ENCODE measurements around the gene ABCA1.

The ABCA1 gene

DNA sequence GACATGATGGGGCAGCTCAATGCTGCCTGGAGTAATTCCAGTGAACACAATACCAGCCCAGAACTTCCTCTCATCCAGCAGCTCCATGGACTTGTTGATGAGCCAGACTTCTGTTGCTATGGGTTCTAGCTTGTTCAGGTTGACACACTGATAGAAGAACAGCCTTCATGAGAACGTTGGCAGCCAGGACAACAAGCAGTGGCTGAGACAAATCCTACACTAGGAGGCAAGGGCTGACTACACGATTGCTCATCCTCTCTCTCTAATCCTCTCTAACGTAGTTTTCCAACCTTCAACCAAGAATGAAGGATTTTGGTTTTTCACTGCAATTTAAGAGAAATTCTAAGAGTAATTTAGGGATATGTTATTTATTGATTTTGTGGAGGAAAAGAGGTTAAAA is 96.3 kb downstream of the ABCA1 start:
- DNase-seq: no peak

DNA sequence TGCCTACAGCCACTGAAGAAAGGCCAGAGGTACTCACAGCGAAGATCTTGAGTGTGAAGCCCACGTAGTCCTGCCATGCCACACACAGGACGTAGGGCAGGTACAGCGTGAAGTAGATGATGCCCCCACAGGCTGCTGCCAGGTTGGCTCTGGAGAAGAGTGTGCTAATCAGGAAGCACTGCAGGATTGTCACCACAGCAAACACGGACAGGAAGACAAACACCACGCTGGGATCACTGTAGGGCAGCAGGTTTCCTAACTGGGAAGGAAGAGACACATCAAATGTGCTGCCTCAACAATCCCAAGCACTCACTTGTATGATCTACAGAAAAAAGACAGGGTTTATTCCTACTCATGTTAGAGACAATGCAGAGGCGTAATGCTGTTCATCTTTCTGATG is 101.0 kb downstream of the ABCA1 start:
- no peak for DNase-seq

DNA sequence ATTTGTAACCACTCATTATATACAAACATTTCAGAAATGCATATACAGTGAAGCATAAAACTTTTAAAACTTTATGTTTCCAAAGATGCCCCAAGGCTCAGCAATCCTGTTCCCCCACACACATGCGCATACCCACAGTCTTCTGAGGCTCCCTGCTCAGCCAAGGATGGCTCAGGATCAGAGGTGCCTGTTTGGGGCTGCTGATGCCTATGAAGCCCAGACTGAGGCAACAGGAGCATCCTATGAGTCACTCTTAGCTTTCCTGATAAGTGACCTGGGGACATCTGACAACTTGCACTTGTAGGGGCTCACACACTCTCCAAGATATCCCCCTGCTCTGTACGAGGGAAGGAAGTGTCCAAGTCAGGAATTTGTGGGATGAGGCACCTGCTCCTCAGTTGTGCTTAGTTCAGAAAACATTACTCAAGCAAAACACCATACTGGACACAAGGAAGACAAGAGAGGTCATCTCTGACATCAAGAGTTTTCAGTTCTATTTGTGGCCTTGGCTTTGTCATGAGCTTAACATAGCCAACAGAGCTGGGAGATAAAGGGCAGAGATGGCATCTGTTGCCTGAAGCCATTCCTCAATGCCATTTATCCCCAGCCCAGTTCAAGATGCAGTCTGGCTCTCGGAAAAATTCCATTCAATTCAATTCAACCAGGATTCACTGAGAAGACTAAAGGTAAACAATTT is 101.7 kb downstream of the ABCA1 start:
- DNase-seq: no peak

DNA sequence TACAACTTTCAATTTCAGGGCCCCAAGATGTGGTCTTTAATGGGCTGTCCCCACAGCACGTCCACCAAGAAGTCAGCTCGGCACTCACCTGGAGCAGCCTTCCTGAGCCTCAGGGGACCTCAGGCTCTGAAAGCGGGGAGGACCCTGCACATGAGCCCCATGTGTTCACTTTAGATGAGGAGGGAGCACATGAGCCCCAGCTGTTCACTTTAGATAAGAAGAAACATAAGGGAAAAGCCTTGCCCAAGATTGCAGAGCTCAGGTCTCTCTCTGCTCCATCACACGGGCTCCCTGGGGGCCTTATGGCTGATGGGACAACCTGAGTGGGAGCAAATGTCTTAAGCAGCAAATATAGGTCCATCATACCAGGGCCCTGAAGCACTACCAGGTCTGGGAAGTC is 107.6 kb downstream of the ABCA1 start:
- DNase-seq: no peak

DNA sequence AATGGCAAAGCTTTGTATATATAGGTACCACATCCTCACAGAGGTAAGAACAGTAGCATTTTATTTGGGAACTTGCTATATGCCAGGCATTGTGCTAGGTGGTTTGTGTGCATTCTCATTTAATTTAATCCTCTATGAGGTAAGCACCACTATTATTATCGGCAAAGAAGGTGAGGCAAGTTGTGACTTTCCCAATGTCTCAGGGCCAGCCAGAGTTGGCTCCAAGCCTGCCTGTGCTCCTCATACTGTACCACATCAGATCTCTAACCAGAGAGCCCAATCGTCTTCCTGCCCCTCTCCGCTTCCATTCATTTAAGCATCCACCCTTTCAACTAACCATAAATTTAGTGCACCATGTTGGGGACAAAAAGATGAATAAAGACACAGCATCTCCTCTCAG is 108.9 kb downstream of the ABCA1 start:
- DNase-seq: no peak

DNA sequence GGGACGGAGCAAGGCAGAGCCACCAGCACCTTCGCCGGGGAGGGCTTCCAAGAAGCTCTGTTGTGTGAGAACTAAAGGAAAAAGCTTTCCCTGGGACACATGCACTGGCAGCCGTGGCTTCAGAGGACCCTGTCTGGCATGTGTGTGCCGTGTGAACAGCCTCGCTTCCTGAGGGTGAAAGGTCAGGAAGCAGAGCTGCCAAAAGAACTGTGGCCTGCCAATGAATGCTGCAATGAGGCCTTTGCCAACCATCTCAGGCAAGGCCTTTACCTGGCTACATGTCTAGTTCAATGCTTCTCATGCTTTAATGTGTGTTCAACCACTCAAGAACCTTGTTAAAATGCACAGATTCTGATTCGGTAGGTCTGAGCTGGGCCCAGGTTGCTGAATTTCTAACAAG is 110.5 kb downstream of the ABCA1 start:
- no peak for DNase-seq

DNA sequence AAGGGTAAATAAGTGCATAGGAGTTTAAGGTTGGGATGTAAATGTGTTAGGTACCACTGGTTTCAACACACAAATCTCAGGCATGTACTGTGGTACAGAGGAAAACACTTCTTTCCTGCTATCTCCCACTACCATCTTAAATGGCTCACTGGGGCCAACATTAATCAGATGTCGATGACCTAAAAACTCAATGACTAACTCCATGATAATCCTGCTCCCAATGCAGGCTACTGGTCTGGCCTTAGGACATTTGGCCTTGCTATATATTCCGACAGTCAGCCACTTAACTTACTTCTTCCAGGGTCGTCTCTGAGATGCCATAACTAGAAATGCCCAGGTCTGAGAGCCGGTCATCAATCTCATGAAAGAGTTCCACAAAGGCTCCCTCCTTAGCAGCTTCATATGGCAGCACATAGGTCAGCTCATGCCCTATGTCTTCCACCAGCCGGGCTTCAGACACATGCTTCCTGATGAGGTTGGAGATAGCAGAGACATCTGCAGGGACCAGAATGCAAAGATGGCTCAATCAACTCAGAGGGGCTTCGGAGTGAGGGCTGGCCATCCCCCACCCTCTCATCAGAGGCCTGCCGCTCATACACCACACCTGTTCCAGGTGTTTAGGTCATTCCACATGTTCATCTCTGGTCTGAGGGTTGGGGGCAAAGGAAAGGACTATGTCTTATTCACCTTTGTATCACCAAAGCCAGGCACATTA is 111.9 kb downstream of the ABCA1 start:
- DNase-seq: no peak

DNA sequence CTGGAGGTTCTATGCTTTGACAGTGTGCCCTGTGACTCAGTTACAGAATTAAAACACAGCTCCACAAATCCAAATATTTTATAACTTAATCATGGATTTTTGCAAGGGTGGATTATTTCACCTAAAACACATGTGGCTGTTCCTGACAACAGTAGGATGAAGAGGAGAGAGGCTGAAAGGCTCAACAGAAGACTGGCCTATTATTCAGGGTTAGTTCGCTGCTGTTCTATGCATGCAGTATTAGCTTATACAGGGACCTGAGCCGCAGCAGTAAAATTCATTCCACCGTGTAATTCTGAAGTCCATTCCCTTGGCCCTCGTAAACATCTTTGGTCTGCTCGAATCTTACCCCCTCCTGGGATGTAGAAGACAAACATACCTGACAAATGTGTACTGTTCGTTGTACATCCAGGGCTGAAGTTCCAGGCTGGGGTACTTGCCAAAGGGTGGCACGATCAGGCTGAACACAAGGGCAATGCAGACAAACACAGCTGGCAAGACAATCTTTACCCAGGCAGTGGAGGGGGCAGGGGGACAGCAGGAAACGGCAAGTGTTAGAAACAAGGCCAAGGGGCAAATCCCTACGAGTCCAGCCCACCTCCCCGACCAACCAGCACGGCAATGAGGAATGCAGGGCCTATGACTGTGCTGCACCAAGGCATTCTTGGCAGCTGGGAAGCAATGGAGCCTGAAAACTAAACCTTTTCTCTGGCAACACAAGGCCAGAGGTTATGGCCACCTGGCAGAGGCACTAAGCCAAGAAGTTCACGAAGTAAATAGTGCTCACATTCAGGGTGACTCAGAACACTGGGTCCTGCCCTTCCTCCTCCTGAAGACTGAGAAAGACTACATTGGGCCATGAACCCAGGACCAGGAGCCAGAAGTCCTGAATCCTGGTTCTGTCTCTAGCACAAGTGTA is 117.3 kb downstream of the ABCA1 start:
- no peak for DNase-seq

DNA sequence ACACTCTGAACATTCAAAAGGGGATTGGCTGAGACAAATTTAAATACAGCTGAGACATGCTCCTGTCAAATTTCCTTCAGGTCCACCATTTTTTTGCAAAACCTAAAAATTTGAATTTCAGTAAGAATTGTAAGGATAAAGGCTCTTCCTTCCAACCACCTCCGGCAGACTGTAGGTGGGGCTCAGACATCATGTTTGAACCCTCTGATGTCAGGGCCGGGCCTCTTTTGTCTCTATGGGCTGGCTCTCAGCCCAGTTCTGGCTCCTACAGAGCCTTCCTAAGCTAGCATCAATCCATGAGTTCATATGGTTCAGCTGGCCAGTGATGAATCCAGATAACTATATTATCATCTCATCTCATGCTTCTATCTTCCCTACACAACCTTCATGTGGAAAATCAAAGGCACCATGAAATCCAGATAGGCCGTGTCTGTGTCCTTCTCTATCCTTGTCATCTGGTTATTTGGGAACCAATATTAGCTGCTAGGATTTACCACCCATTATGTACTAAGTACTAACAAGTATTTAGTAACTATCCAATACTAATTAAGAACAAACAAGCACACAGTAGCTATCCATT is 119.8 kb downstream of the ABCA1 start:
- DNase-seq: no peak

DNA sequence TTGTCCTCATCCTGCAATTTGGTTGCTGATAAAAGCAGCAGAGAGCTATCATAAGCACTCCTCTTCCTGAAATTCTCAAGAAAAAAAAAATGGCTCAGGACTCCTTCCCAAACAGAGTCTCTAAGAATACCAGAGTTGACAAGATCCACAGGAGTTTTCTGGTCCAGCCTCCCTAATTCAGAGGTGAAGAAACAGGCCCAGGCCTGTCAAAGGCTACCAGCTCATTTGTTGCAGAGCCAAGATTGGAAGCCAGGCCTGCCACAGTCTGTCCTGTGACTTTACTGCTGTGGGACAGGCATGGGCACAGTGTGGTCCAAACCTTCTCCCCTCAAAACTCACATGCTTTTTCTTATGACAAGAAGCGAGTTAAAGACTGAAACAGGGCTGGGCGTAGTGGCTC is 122.5 kb downstream of the ABCA1 start:
- no peak for DNase-seq

DNA sequence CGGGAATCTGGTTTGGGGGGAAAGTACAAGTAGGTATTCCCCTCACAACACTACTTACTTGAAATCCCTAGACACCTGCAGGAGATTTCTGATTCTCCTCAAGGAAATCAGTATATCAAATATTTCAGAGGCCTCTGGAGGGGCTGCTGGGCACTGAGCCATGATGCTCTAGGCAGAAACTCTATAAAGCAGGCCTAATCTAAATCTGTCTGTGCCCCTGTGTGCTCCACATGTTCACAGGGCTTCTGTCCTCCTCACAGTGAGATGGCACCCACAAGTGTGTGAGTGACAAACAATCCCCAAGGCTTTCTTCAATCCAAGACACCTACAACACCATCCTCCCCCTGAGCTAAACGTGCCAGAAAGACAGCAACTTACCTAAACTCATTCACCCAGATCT is 125.0 kb downstream of the ABCA1 start:
- no peak for DNase-seq

DNA sequence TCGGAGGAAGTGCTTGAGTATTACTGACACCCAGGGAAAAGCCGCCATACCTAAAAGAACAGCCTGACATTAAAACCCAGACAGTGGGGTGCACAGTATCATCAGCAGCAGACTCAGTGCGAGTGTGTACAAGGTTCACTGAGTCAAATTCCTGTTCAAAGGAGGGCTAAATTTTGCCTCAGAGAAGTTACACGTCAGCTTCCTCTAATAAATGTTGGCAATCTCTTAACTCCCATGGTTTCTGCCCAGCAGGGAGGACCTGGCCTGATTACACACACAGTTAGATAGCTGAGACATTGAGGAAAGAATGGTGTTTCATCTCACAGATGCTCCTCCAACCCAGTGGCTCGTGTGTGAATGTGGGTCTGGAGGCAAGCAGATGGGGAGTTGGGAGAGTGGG is 125.8 kb downstream of the ABCA1 start:
- DNase-seq: no peak

DNA sequence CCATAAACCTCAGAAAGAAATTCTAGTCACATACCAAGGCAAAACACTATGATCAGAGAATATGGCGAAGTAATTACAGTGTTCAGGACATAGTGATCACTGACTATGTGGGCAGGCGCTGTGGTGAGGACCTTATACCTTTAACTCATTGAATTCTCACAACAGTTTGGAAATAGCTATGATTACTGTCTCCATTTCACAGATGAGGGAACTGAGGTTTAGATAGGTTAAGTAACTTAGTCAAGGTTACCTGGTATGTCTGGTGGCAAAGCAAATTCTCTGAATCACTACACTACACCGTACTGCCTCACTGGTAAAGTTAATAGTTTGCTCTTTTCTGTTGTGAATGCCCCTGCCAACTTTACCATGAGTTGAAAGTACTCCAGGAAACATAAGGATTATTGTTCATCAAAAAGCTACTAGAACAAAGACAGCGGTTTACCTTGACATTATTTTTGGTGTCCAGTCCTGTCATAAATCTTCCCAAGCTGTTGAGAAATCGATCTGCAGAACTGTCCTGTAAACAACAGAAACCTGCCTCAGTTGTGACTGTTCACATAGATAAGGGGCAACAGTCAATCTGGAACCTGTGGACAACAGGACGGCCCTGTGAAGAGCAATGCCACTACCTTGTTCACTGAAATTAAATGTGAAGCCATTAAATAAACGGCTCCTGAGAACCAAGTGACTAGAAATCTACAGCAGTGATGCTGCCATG is 127.7 kb downstream of the ABCA1 start:
- no peak for DNase-seq

DNA sequence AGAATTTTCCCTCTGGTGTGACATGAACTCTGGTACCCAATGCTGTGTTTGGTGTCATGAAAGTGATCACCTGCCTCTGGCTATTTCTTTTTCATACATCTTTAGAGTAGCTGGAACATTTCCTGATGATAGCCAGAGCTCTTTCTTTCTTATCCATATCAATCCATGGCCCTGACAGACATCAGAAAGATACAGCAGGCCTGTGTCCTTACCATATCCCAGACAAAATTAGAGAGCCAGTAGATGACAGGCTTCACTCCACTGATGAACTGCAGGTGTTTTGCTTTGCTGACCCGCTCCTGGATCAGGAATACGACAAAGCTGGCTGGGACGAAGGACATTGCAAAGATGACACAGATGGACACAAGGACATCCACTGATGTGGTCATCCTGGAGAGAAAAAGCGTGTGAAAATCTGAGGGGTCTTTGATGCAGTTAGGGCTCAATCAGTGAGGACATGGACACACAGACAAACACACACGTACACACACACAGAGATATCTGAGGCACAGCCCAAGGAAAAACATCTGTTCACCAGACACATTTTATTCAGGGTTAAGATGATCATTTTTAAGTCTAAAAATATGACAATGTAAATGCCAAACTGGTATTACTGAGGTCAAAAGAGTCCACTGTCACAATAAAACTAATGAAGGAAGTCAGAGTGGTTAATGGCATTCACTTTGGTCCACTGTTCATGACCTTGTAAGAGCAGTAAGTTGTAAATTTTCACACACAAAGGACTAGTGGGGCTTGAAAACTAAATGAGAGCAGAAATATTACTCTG is 129.6 kb downstream of the ABCA1 start:
- DNase-seq: no peak

DNA sequence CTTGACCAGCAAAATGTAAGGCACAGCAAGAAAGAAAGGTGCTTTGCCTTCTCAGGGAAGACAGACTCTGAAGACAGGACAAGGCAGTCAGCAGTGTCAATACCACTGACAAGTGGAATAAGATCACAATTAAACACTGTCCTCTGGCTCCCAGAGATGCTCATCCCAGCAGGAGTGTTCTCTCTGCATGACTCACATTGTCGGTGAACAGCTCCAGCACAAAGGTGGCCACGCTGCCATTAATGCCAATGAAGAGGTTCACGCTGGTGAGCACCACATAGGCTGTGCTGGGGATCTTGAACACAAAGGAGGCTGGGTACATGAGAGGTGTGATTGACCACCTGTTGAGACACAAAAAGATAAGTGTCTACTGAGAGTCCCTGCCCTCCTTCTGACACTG is 132.1 kb downstream of the ABCA1 start:
- no peak for DNase-seq

DNA sequence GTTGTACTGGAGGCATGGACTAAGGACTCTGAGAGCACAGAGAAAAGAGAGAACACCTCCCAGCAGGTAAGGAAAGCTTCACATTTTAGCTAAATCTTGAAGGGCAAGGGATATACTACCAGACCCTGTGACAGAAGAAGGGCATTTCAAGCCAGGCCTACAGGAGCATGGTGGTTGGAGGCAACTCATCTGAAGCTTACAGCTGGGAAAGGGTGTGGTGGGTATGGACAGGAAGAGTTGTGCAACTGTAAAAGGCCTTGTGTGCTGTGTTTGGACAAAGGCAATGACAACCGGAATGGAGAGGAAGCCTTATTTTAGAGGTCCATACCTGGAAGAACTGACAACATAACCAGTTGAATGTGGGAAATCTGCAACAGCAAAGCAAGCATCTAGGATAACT is 132.9 kb downstream of the ABCA1 start:
- no peak for DNase-seq

DNA sequence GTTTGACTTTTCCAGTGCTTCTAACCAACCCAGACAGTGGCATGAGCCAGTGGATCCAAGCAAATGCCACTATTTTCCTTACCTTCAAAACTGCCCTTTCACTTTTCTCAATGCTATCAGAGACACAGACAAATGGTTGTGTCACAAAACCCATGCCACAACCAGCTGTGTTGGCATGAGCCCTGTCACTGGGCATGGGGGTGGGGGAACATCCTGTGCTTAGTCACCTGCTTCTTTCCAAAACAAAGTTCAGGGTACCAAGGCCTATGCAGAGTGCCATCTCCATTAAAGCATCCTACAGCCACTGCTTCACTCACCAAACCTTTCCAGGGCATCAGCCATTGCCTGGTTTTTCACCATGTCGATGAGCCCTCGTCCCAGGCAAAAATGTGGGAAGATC is 133.9 kb downstream of the ABCA1 start:
- no peak for DNase-seq

DNA sequence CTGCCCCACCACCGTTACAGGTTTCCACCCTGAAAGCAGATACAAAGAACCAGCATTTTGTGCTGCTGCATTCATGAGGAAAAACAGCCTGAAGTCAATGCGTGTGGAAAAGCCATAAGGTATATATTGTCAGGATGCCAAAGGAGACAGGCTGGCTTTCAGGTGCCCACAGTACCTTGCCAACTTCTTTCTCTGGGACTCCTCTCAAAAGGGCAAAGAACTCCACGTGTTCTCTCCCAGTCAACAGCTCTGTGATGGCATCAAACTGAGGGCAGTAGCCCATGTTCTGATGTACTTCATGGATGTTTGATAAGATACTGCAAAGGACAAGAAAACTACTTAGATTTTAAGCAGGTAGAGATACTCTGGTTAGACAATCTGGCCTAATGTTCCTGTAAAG is 139.7 kb downstream of the ABCA1 start:
- DNase-seq: no peak

DNA sequence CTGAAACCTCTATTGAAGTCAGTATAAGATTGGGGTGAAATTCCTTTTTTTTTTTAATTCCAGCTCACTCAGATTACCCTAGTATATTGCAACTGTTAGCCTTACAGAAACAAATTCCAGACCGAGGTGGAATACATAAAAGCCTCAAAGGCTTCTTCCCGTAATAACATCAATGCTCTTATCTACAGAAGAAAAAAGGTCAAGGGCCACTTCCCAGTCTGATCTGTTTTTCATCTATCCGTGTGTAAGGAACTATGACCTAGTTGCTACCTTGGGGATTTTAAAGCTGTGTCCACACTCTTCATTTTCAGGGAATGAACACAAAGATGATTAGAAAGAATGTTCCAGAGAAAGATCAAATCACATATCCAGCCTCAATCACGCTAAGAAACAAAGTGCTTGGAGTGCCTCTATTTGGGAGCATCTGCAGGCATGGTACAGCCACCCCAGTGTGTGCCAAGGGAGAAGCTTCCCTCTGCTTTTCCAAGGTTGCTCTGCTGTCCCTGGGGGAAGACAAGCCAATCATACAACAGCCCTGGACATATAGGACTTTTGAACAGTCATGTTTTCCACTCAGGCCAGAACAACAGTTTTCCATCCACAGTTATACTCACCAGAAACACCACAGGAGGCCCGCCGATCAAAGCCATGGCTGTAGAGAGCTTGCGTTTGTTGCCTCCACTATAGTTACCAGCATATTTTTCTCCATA is 140.5 kb downstream of the ABCA1 start:
- no peak for DNase-seq

DNA sequence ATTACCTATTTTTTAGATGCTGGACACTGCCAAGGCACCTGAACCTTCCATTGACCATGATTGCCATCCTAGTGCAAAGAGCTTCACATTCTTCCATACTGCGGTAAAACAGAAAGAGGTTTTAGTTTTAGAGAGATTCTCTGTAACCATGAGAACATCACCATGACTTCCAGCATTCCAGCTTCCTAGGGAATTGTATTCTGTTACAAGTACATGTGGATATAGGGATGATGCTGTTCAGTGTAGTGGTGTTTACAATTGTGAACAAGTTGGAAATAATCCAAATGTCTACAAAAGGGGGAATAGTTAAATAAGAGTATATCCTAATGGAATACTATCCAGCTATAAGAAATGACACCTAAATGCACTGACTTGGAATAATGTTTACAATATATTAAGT is 141.7 kb downstream of the ABCA1 start:
- DNase-seq: no peak

DNA sequence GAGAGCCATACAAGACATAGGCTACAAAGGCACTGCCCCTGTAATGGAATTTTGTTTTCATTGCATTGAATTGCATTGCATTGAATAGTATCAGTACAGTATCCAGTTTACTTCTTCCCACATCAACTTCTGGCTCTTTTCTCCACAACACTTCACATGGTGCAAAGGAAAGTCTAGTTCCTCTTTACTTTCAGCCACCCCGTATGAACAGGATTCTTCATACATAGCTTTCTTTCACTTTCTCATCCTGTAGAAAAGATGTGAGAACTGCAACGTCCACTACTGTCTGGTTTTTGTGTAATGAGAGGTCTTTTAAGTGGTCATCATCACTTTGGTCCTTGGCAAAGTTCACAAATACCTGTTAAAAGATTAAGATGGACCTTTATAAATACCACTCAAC is 143.9 kb downstream of the ABCA1 start:
- DNase-seq: no peak

All from right forelimb (tissue), 1 donor.